Endothelial cell of umbilical vein (primary cell): ENCODE measurements around the gene IL1RL2. TPM values are rescaled to one million over a fixed set of nuclear protein-coding genes. Genes with fewer than 3 reads are reported as not detected.

Source experiments
- BruUV-seq: library from RNA; stranded (reverse); fragments of 400-500 nt; replicated peaks from 2 replicates; lab custom pipeline; 2021; lab: Mats Ljungman, UMichigan
- CTCF ChIA-PET: fragments of 300-600, 350-600 bp; sonication (Branson Sonifier 250); formaldehyde crosslinking; loops from one replicate; lab custom pipeline; 2021; ENCODE audit warnings: antibody characterized with exemption, inconsistent platforms; lab: Charles Lee
- POLR2A ChIA-PET: fragments of 300-600, 350-600 bp; sonication (Branson Sonifier 250); formaldehyde crosslinking; loops from one replicate; lab custom pipeline; 2021; ENCODE audit warnings: antibody characterized with exemption, inconsistent platforms; lab: Charles Lee
- DNase-seq: peaks from one replicate; pipeline ENCODE4 v3.0.0-alpha.2; 2011; ENCODE audit warnings: low read depth, low spot score
- FAIRE-seq: peaks from 2 replicates; lab custom pipeline; 2011; peaks lifted over from hg19 to GRCh38; lab: Jason Lieb, UNC
- H2AFZ ChIP-seq: 2 replicates; pipeline ENCODE4 v1.6.0; 2012; ENCODE audit warnings: low read depth, low read length, control low read depth, inconsistent platforms
- H3K27ac ChIP-seq: 2 replicates; pipeline ENCODE4 v1.5.1; 2011; ENCODE audit warnings: low read depth, mild to moderate bottlenecking, control low read depth, low read length, moderate library complexity; ENCODE audit not compliant: insufficient read depth
- H3K27me3 ChIP-seq, 2 experiments: 2 replicates each; pipeline versions ENCODE4 v1.6.0 to v1.6.1; 2011; ENCODE audit warnings: low read length in 2 of 2, mixed read lengths in 1 of 2; ENCODE audit not compliant: control insufficient read depth in 2 of 2, insufficient read depth in 2 of 2
- H3K36me3 ChIP-seq, 2 experiments: 2 replicates in 1 of 2; 3 replicates in 1 of 2; pipeline ENCODE4 v1.5.1; 2011; ENCODE audit warnings: low read length in 2 of 2, mild to moderate bottlenecking in 1 of 2, moderate library complexity in 1 of 2; ENCODE audit not compliant: control insufficient read depth in 2 of 2, insufficient read depth in 2 of 2; ENCODE audit errors: extremely low read depth in 1 of 2
- H3K4me1 ChIP-seq: 3 replicates; pipeline ENCODE4 v1.5.1; 2011; ENCODE audit warnings: mild to moderate bottlenecking, low read length; ENCODE audit not compliant: control insufficient read depth, insufficient read depth; ENCODE audit errors: extremely low read depth
- H3K4me2 ChIP-seq: 2 replicates; pipeline ENCODE4 v1.6.1; 2011; ENCODE audit warnings: low read length, control low read depth, mixed read lengths; ENCODE audit not compliant: insufficient read depth
- H3K4me3 ChIP-seq, 3 experiments: fragments of 200-600 bp in 1 of 3; sonication (generic), shearing (Covaris generic) in 1 of 3; replicated peaks in 1 of 3; 2 replicates each; pipeline ENCODE4 v1.5.1; 2011 to 2016; ENCODE audit warnings: control low read depth in 3 of 3, low read length in 3 of 3, mild to moderate bottlenecking in 2 of 3, inconsistent platforms in 1 of 3, low read depth in 1 of 3, moderate library complexity in 1 of 3; ENCODE audit not compliant: insufficient read depth in 1 of 3
- H3K79me2 ChIP-seq: 2 replicates; pipeline ENCODE4 v1.6.0; 2012; ENCODE audit warnings: low read length, inconsistent platforms; ENCODE audit not compliant: control insufficient read depth, insufficient read depth
- H3K9ac ChIP-seq: replicated peaks from 2 replicates; pipeline ENCODE3; 2011; ENCODE audit warnings: low read length, control low read depth; ENCODE audit not compliant: insufficient read depth; ENCODE audit errors: extremely low read depth
- H3K9me1 ChIP-seq: replicated peaks from 3 replicates; pipeline ENCODE4 v1.6.0; 2011; ENCODE audit warnings: mild to moderate bottlenecking, low read length; ENCODE audit not compliant: control insufficient read depth, insufficient read depth; ENCODE audit errors: extremely low read depth
- H3K9me3 ChIP-seq: replicated peaks from 2 replicates; pipeline ENCODE4 v1.5.1; 2012; ENCODE audit warnings: low read length, inconsistent platforms; ENCODE audit not compliant: control insufficient read depth, insufficient read depth
- H4K20me1 ChIP-seq: replicated peaks from 2 replicates; pipeline ENCODE3; 2011; ENCODE audit warnings: mild to moderate bottlenecking, low read length; ENCODE audit not compliant: control insufficient read depth, insufficient read depth; ENCODE audit errors: extremely low read depth
- CTCF ChIP-seq, 2 donors: IDR thresholded peaks; 1 replicate in 1 of 2; 2 replicates in 1 of 2; pipeline ENCODE4 v1.5.1; 2011; ENCODE audit warnings: low read length in 2 of 2, mild to moderate bottlenecking in 2 of 2, moderate library complexity in 2 of 2, control low read depth in 1 of 2, inconsistent platforms in 1 of 2, low read depth in 1 of 2; ENCODE audit not compliant: insufficient read depth in 1 of 2; ENCODE audit errors: extremely low read depth in 1 of 2
- EZH2 ChIP-seq: IDR thresholded peaks from 2 replicates; pipeline ENCODE4 v1.6.1; 2012; ENCODE audit warnings: borderline replicate concordance, low read depth, mild to moderate bottlenecking, moderate library complexity, low read length, inconsistent platforms; ENCODE audit not compliant: severe bottlenecking
- FOS ChIP-seq: IDR thresholded peaks from 2 replicates; pipeline ENCODE4 v1.6.1; 2011; ENCODE audit warnings: mild to moderate bottlenecking, low read length, moderate library complexity, borderline replicate concordance; ENCODE audit not compliant: insufficient read depth
- GATA2 ChIP-seq: IDR thresholded peaks from 2 replicates; pipeline ENCODE4 v1.7.0; 2011; ENCODE audit warnings: low read depth, mild to moderate bottlenecking, moderate library complexity, mixed read lengths, low read length; ENCODE audit not compliant: insufficient read length, insufficient read depth
- JUN ChIP-seq: IDR thresholded peaks from 2 replicates; pipeline ENCODE4 v1.6.1; 2011; ENCODE audit warnings: borderline replicate concordance, low read depth; ENCODE audit not compliant: insufficient read length, insufficient read depth
- MAX ChIP-seq: IDR thresholded peaks from 2 replicates; pipeline ENCODE4 v1.6.1; 2011; ENCODE audit not compliant: insufficient read depth, insufficient read length
- MYC ChIP-seq: IDR thresholded peaks from one replicate; pipeline ENCODE4 v1.6.1; 2011; ENCODE audit warnings: mild to moderate bottlenecking, low read depth, low read length
- POLR2A ChIP-seq: IDR thresholded peaks from 2 replicates; pipeline ENCODE4 v1.6.1; 2012; ENCODE audit warnings: low read depth, mild to moderate bottlenecking, control low read depth, low read length
- POLR2AphosphoS5 ChIP-seq: IDR thresholded peaks from 2 replicates; pipeline ENCODE4 v1.6.1; 2012; ENCODE audit warnings: low read depth, mild to moderate bottlenecking, control low read depth, low read length, moderate library complexity; ENCODE audit not compliant: insufficient read depth
- dilution Hi-C: fragments of 300-500 bp; cut with MboI; formaldehyde crosslinking; loops from one replicate; pipeline ENCODE4 v1.15.0; 2019; ENCODE audit warnings: low sequenced_read_pairs; ENCODE audit not compliant: extremely low pct_ligation_motif_present
- intact Hi-C: fragments of 100-400 bp; cut with micrococcal nuclease; formaldehyde crosslinking; loops from one replicate; pipeline ENCODE4 v1.10.0; 2022
- polyA plus RNA-seq, 4 experiments: library from polyadenylated mRNA; depleted of rRNA in 3 of 4; stranded (reverse) in 3 of 4; unstranded in 1 of 4; fragments of >200 nt; gene quantifications; 2 replicates each; pipeline versions ENCODE4 v1.2.1 to v1.2.3, GENCODE V29; 2011 to 2012; ENCODE audit warnings: missing spikeins in 1 of 4
- total RNA-seq: library from RNA; stranded (reverse); gene quantifications from 2 replicates; pipeline ENCODE4 v1.2.3, GENCODE V29; 2021

Gene IL1RL2
- total and polyA plus RNA-seq, 2 donors (not counting 3 experiments of a cell fraction or from before 2014, with no cell fraction given): 0.11 TPM; not detected in 1

- dilution Hi-C loops (no loop called here), intact Hi-C loops (no loop called here)
- Histone ChIP-seq H3K36me3 (no peaks in the 10 kb centered on the region), H3K9ac (no peak overlapping the region), H3K27ac (no peak overlapping the region), H4K20me1 (no peaks in the 10 kb centered on the region), H3K9me3 (no peaks in the 10 kb centered on the region), H3K4me2 (no peak overlapping the region), H3K4me1 (no peaks in the 10 kb centered on the region), H3K9me1 (no peaks in the 10 kb centered on the region), H2AFZ (no peak overlapping the region), H3K79me2 (no peaks in the 10 kb centered on the region), H3K4me3 (no peak overlapping the region), H3K27me3 (no peaks in the 10 kb centered on the region)
- CTCF ChIA-PET: no interaction called here
- no peak for TF ChIP-seq POLR2A
- no peak for TF ChIP-seq MYC
- TF ChIP-seq JUN: no peak
- no peak for TF ChIP-seq EZH2
- TF ChIP-seq POLR2AphosphoS5: no peak
- no peak for TF ChIP-seq MAX
- TF ChIP-seq GATA2: no peak
- TF ChIP-seq CTCF (IDR thresholded peaks at IDR 0.05; ENCODE audit: extremely low read depth in 1 of 2, insufficient read depth in 1 of 2, low read depth in 1 of 2, low read length in 2 of 2): no peak
- no peak for TF ChIP-seq FOS
- POLR2A ChIA-PET: no interaction called here
- no peak for DNase-seq
- no peak for FAIRE-seq
- no TSS peak for BruUV-seq
Observed at GRCh38 chr2:102208774-102209173, 22.0 kb downstream of the IL1RL2 start.
